BLaER1 (cell line): Measurements from ENCODE around the gene SERTM2.

Experiments used
- H3K27ac ChIP-seq: shearing (Covaris generic); formaldehyde crosslinking; 2 replicates; pipeline ENCODE4 v1.8.1; 2022
- H3K27me3 ChIP-seq: shearing (Covaris generic); formaldehyde crosslinking; 2 replicates; pipeline ENCODE4 v1.8.1; 2022
- H3K36me3 ChIP-seq: shearing (Covaris generic); formaldehyde crosslinking; 2 replicates; pipeline ENCODE4 v1.8.1; 2022
- H3K4me1 ChIP-seq: shearing (Covaris generic); formaldehyde crosslinking; 2 replicates; pipeline ENCODE4 v1.8.1; 2022
- H3K4me2 ChIP-seq: shearing (Covaris generic); formaldehyde crosslinking; 2 replicates; pipeline ENCODE4 v1.8.1; 2022
- H3K4me3 ChIP-seq: shearing (Covaris generic); formaldehyde crosslinking; 2 replicates; pipeline ENCODE4 v1.8.1; 2022
- H3K9ac ChIP-seq: shearing (Covaris generic); formaldehyde crosslinking; 2 replicates; pipeline ENCODE4 v1.8.1; 2022
- H3K9me3 ChIP-seq: shearing (Covaris generic); formaldehyde crosslinking; 2 replicates; pipeline ENCODE4 v1.8.1; 2022
- H4K20me1 ChIP-seq: shearing (Covaris generic); formaldehyde crosslinking; 2 replicates; pipeline ENCODE4 v1.8.1; 2022
- Cebpa-rat ChIP-seq: shearing (Covaris generic); IDR thresholded peaks from 2 replicates; pipeline ENCODE4 v1.8.1; 2022

Gene SERTM2

GRCh38 chrX:111511477-111511876 lies at the start of gene SERTM2:
Gene SERTM2, plus strand, starts transcription at chrX:111511645. Its CDS starts 7,213 bp downstream, at chrX:111518858.
- Histone ChIP-seq H3K4me3 (no peak within 1 kb of the TSS), H3K9ac (no peak within 1 kb of the TSS), H3K4me2 (no peak within 1 kb of the TSS)

GRCh38 chrX:111465669-111466068 lies 45.8 kb upstream of the SERTM2 start:
- Histone ChIP-seq H3K36me3 (no peaks in the 10 kb centered on the region), H3K27me3 (peaks cover 58% of the 10 kb centered on the region), H3K4me3 (no peak overlapping the region), H3K4me2 (no peak overlapping the region), H4K20me1 (no peaks in the 10 kb centered on the region; the same call in 1 of the 2 replicates), H3K27ac (no peak overlapping the region), H3K4me1 (no peaks in the 10 kb centered on the region), H3K9ac (no peak overlapping the region), H3K9me3 (0 out of 2 replicates have a peak, but pooled peaks cover 7% of the 10 kb centered on the region)
- TF ChIP-seq Cebpa-rat, result no peak

More at GRCh38 chrX:111511477-111511876, at the start of gene SERTM2:
- no peaks in the 10 kb centered on the region for H3K36me3 ChIP-seq
- no peaks in the 10 kb centered on the region for H3K9me3 ChIP-seq
- TF ChIP-seq Cebpa-rat, result no peak
- H3K27ac ChIP-seq, result no peak within 1 kb of the TSS
- H3K27me3 ChIP-seq, result peaks cover 96% of the 10 kb centered on the region
- no peaks in the 10 kb centered on the region for H3K4me1 ChIP-seq
- no peaks in the 10 kb centered on the region; the same call in 1 of the 2 replicates for H4K20me1 ChIP-seq

- Histone ChIP-seq H3K4me3 (no peak overlapping the region), H3K9me3 (no peaks in the 10 kb centered on the region), H3K27ac (no peak overlapping the region), H3K4me1 (no peaks in the 10 kb centered on the region), H3K9ac (no peak overlapping the region), H4K20me1 (no peaks in the 10 kb centered on the region; the same call in 1 of the 2 replicates), H3K36me3 (no peaks in the 10 kb centered on the region), H3K4me2 (no peak overlapping the region), H3K27me3 (peaks cover 59% of the 10 kb centered on the region)
- TF ChIP-seq Cebpa-rat, result no peak
These were observed 43.5 kb upstream of the SERTM2 start for GRCh38 chrX:111467896-111468295.

GRCh38 chrX:111470681-111471403 lies 40.6 kb upstream of the SERTM2 start:
- H3K4me1 ChIP-seq, result no peaks in the 10 kb centered on the region
- no peak overlapping the region for H3K9ac ChIP-seq
- H3K36me3 ChIP-seq, result no peaks in the 10 kb centered on the region
- H3K27ac ChIP-seq, result no peak overlapping the region
- peaks cover 72% of the 10 kb centered on the region for H3K27me3 ChIP-seq
- no peaks in the 10 kb centered on the region for H3K9me3 ChIP-seq
- TF ChIP-seq Cebpa-rat, result no peak
- no peak overlapping the region for H3K4me2 ChIP-seq
- no peaks in the 10 kb centered on the region; the same call in 1 of the 2 replicates for H4K20me1 ChIP-seq
- H3K4me3 ChIP-seq, result no peak overlapping the region

- Histone ChIP-seq H3K9me3 (peaks cover 13% of the 10 kb centered on the region), H3K36me3 (no peaks in the 10 kb centered on the region), H3K27ac (no peak overlapping the region), H3K4me2 (no peak overlapping the region), H3K27me3 (peaks cover 53% of the 10 kb centered on the region), H3K4me1 (no peaks in the 10 kb centered on the region), H3K4me3 (no peak overlapping the region), H3K9ac (no peak overlapping the region), H4K20me1 (no peaks in the 10 kb centered on the region; the same call in 1 of the 2 replicates)
- TF ChIP-seq Cebpa-rat, result no peak
These were observed 29.5 kb upstream of the SERTM2 start for GRCh38 chrX:111481896-111482295.

- Histone ChIP-seq H3K4me1 (no peaks in the 10 kb centered on the region), H3K36me3 (no peaks in the 10 kb centered on the region), H3K9me3 (peaks cover 13% of the 10 kb centered on the region), H4K20me1 (no peaks in the 10 kb centered on the region; the same call in 1 of the 2 replicates), H3K27me3 (peaks cover 60% of the 10 kb centered on the region), H3K9ac (no peak overlapping the region), H3K27ac (no peak overlapping the region), H3K4me3 (no peak overlapping the region), H3K4me2 (no peak overlapping the region)
- no peak for TF ChIP-seq Cebpa-rat
These were observed 28.3 kb upstream of the SERTM2 start for GRCh38 chrX:111483135-111483534.

GRCh38 chrX:111483881-111484280 lies 27.6 kb upstream of the SERTM2 start:
- TF ChIP-seq Cebpa-rat, result no peak
- Histone ChIP-seq H3K4me2 (no peak overlapping the region), H3K27me3 (peaks cover 61% of the 10 kb centered on the region), H3K36me3 (no peaks in the 10 kb centered on the region), H4K20me1 (no peaks in the 10 kb centered on the region; the same call in 1 of the 2 replicates), H3K9me3 (peaks cover 13% of the 10 kb centered on the region), H3K9ac (no peak overlapping the region), H3K4me3 (no peak overlapping the region), H3K4me1 (no peaks in the 10 kb centered on the region), H3K27ac (no peak overlapping the region)

GRCh38 chrX:111490688-111491087 lies 20.8 kb upstream of the SERTM2 start:
- Histone ChIP-seq H4K20me1 (peaks cover 5% of the 10 kb centered on the region; the same call in 1 of the 2 replicates), H3K4me1 (no peaks in the 10 kb centered on the region), H3K27me3 (peaks cover 92% of the 10 kb centered on the region), H3K36me3 (no peaks in the 10 kb centered on the region), H3K4me2 (no peak overlapping the region), H3K9ac (no peak overlapping the region), H3K27ac (no peak overlapping the region), H3K4me3 (no peak overlapping the region), H3K9me3 (no peaks in the 10 kb centered on the region)
- TF ChIP-seq Cebpa-rat, result no peak

GRCh38 chrX:111492085-111492484 lies 19.4 kb upstream of the SERTM2 start:
- H4K20me1 ChIP-seq, result peaks cover 5% of the 10 kb centered on the region; the same call in 1 of the 2 replicates
- H3K4me2 ChIP-seq, result no peak overlapping the region
- no peaks in the 10 kb centered on the region for H3K36me3 ChIP-seq
- H3K9ac ChIP-seq, result no peak overlapping the region
- H3K4me3 ChIP-seq, result no peak overlapping the region
- no peaks in the 10 kb centered on the region for H3K4me1 ChIP-seq
- no peaks in the 10 kb centered on the region for H3K9me3 ChIP-seq
- H3K27me3 ChIP-seq, result peaks cover 93% of the 10 kb centered on the region
- no peak for TF ChIP-seq Cebpa-rat
- no peak overlapping the region for H3K27ac ChIP-seq

- H3K9ac ChIP-seq, result no peak overlapping the region
- H3K9me3 ChIP-seq, result no peaks in the 10 kb centered on the region
- H3K4me2 ChIP-seq, result no peak overlapping the region
- no peak overlapping the region for H3K27ac ChIP-seq
- H4K20me1 ChIP-seq, result no peaks in the 10 kb centered on the region; the same call in 1 of the 2 replicates
- TF ChIP-seq Cebpa-rat, result no peak
- H3K27me3 ChIP-seq, result peaks cover 56% of the 10 kb centered on the region
- H3K36me3 ChIP-seq, result no peaks in the 10 kb centered on the region
- H3K4me1 ChIP-seq, result no peaks in the 10 kb centered on the region
- H3K4me3 ChIP-seq, result no peak overlapping the region
These were observed 12.8 kb upstream of the SERTM2 start for GRCh38 chrX:111498538-111499103.
